Measurements from ENCODE around the gene MAPKAP1.

GRCh38 chr9:125739436-125739835 lies 32.4 kb upstream of the MAPKAP1 start:
- TF ChIP-seq EZH2 (IDR thresholded peaks at IDR 0.05; ENCODE audit: insufficient read depth, poor library complexity, severe bottlenecking) (no peak), EZH2phosphoT487 (IDR thresholded peaks at IDR 0.05; ENCODE audit: insufficient read depth, low read depth) (no peak)

Data from GM23248 (cell line).